Measurements from ENCODE around the gene BPIFB2. TPM values are rescaled to one million over a fixed set of nuclear protein-coding genes. Genes with fewer than 3 reads are reported as not detected.

The BPIFB2 gene
- total and polyA plus RNA-seq, 2 donors (not counting 3 experiments of a cell fraction or from before 2014, with no cell fraction given): not detected

- FAIRE-seq (no peak), DNase-seq (ENCODE audit: low read depth, low spot score) (no peak)
- dilution Hi-C loops (cut with MboI; ENCODE audit: extremely low pct_ligation_motif_present, low sequenced_read_pairs) (no loop called here), intact Hi-C loops (cut with micrococcal nuclease) (no loop called here)
- no peaks in the 10 kb centered on the region for H3K36me3 ChIP-seq (ENCODE audit: control insufficient read depth in 2 of 2, extremely low read depth in 1 of 2, insufficient read depth in 2 of 2, low read length in 2 of 2)
- no peak overlapping the region for H3K4me3 ChIP-seq (replicated peaks in 1 of 3; ENCODE audit: insufficient read depth in 1 of 3, low read depth in 1 of 3, low read length in 3 of 3)
- no peak overlapping the region for H3K27ac ChIP-seq (ENCODE audit: insufficient read depth, low read depth, low read length)
- no peaks in the 10 kb centered on the region for H3K27me3 ChIP-seq (ENCODE audit: control insufficient read depth in 2 of 2, insufficient read depth in 2 of 2, low read length in 2 of 2)
- no peaks in the 10 kb centered on the region for H3K9me3 ChIP-seq (replicated peaks; ENCODE audit: control insufficient read depth, insufficient read depth, low read length)
- no peaks in the 10 kb centered on the region for H3K9me1 ChIP-seq (replicated peaks; ENCODE audit: control insufficient read depth, extremely low read depth, insufficient read depth, low read length)
- no peak overlapping the region for H2AFZ ChIP-seq (ENCODE audit: low read depth, low read length)
- H3K9ac ChIP-seq (replicated peaks; ENCODE audit: extremely low read depth, insufficient read depth, low read length): no peak overlapping the region
- H3K4me1 ChIP-seq (ENCODE audit: control insufficient read depth, extremely low read depth, insufficient read depth, low read length): no peaks in the 10 kb centered on the region
- no peaks in the 10 kb centered on the region for H4K20me1 ChIP-seq (replicated peaks; ENCODE audit: control insufficient read depth, extremely low read depth, insufficient read depth, low read length)
- BruUV-seq (replicated peaks): no TSS peak
- no peaks in the 10 kb centered on the region for H3K79me2 ChIP-seq (ENCODE audit: control insufficient read depth, insufficient read depth, low read length)
- H3K4me2 ChIP-seq (ENCODE audit: insufficient read depth, low read length): no peak overlapping the region
- TF ChIP-seq MYC (IDR thresholded peaks at IDR 0.05; ENCODE audit: low read depth, low read length): no peak
- TF ChIP-seq FOS (IDR thresholded peaks at IDR 0.05; ENCODE audit: borderline replicate concordance, insufficient read depth, low read length): no peak
- no peak for TF ChIP-seq EZH2 (IDR thresholded peaks at IDR 0.05; ENCODE audit: borderline replicate concordance, low read depth, low read length, severe bottlenecking)
- no peak for TF ChIP-seq JUN (IDR thresholded peaks at IDR 0.05; ENCODE audit: borderline replicate concordance, insufficient read depth, insufficient read length, low read depth)
- TF ChIP-seq CTCF (IDR thresholded peaks at IDR 0.05; ENCODE audit: extremely low read depth in 1 of 2, insufficient read depth in 1 of 2, low read depth in 1 of 2, low read length in 2 of 2): no peak
- no peak for TF ChIP-seq POLR2AphosphoS5 (IDR thresholded peaks at IDR 0.05; ENCODE audit: insufficient read depth, low read depth, low read length)
- no peak for TF ChIP-seq MAX (IDR thresholded peaks at IDR 0.05; ENCODE audit: insufficient read depth, insufficient read length)
- TF ChIP-seq POLR2A (IDR thresholded peaks at IDR 0.05; ENCODE audit: low read depth, low read length): no peak
- no peak for TF ChIP-seq GATA2 (IDR thresholded peaks at IDR 0.05; ENCODE audit: insufficient read depth, insufficient read length, low read depth, low read length)
- POLR2A ChIA-PET: no interaction called here
- CTCF ChIA-PET: no interaction called here
Observed at GRCh38 chr20:33065785-33066184, 58.3 kb downstream of the BPIFB2 start.

All from endothelial cell of umbilical vein (primary cell).